Gastroesophageal sphincter (tissue), 4 donors: Measurements from ENCODE around the gene DDX1. TPM values are rescaled to one million over a fixed set of nuclear protein-coding genes. Genes with fewer than 3 reads are reported as not detected.

ENCODE experiments used
- ATAC-seq: fragments of 150-250 bp; one replicate; pipeline ENCODE4 v1.9.1; 2016; ENCODE audit warnings: mild to moderate bottlenecking, moderate library complexity
- H3K27ac ChIP-seq, 4 donors: fragments of 200-600 bp; sonication (generic) in 3 of 4; 1 replicate in 3 of 4; 2 replicates in 1 of 4; pipeline ENCODE4 v1.5.1; 2016 to 2019
- H3K27me3 ChIP-seq: fragments of 200-600 bp; sonication (generic); one replicate; pipeline ENCODE4 v1.5.1; 2019
- H3K36me3 ChIP-seq, 2 donors: fragments of 200-600 bp; sonication (generic); one replicate each; pipeline ENCODE4 v1.5.1; 2019; ENCODE audit warnings: control low read depth in 1 of 2
- H3K4me1 ChIP-seq, 3 donors: fragments of 200-600 bp; sonication (generic); 1 replicate in 2 of 3; 2 replicates in 1 of 3; pipeline ENCODE4 v1.5.1; 2016 to 2019; ENCODE audit warnings: control low read depth in 2 of 3
- H3K4me3 ChIP-seq, 2 donors: fragments of 200-600 bp; sonication (generic); one replicate each; pipeline ENCODE4 v1.5.1; 2019; ENCODE audit warnings: mild to moderate bottlenecking in 1 of 2, moderate library complexity in 1 of 2
- H3K9me3 ChIP-seq, 3 donors: fragments of 200-600 bp; sonication (generic); one replicate each; pipeline ENCODE4 v1.5.1; 2017 to 2019; ENCODE audit warnings: control low read depth in 2 of 3
- CTCF ChIP-seq, 4 experiments: fragments of 200-600 bp in 2 of 4; fragments of 450-650 bp in 2 of 4; sonication (generic) in 1 of 4; IDR thresholded peaks; one replicate each; pipeline ENCODE4 v1.5.1; 2017 to 2019; ENCODE audit warnings: antibody characterized with exemption in 4 of 4, mild to moderate bottlenecking in 2 of 4, moderate library complexity in 2 of 4
- EP300 ChIP-seq: sonication (generic); formaldehyde crosslinking; IDR thresholded peaks from one replicate; pipeline ENCODE4 v1.6.1; 2017; ENCODE audit warnings: antibody characterized with exemption, mild to moderate bottlenecking
- POLR2A ChIP-seq, 2 donors: fragments of 450-650 bp; IDR thresholded peaks; one replicate each; pipeline ENCODE4 v1.6.1; 2017; ENCODE audit warnings: antibody characterized with exemption in 2 of 2, mild to moderate bottlenecking in 2 of 2, moderate library complexity in 1 of 2
- POLR2AphosphoS5 ChIP-seq: sonication (generic); formaldehyde crosslinking; IDR thresholded peaks from one replicate; pipeline ENCODE4 v1.6.1; 2017; ENCODE audit warnings: antibody characterized with exemption
- WGBS, 2 donors: methylation state at CpG; one replicate each; pipeline ENCODE4 v1.1.5; 2018; ENCODE audit warnings: low coverage in 1 of 2; 5-methylcytosine and 5-hydroxymethylcytosine counted together
- total RNA-seq, 4 donors: library from RNA; depleted of rRNA; stranded (reverse); fragments of >200 nt; gene quantifications; one replicate each; pipeline ENCODE4 v1.1.0, GENCODE V29; 2016

The DDX1 gene
- total RNA-seq, 4 donors from 2014 or later, result 66.7 to 88.9 (median 67.4) TPM

- H3K27ac ChIP-seq, result no peak overlapping the region
- H3K9me3 ChIP-seq, result peaks cover 0 to 3% (median 0%) of the 10 kb centered on the region in 3 donors
- no peaks in the 10 kb centered on the region for H3K4me1 ChIP-seq
- TF ChIP-seq POLR2AphosphoS5 (no peak), EP300 (no peak), POLR2A (IDR thresholded peaks at IDR 0.05) (no peak), CTCF (IDR thresholded peaks at IDR 0.05) (no peak)
- no peaks in the 10 kb centered on the region for H3K36me3 ChIP-seq
- no peak for ATAC-seq
- H3K4me3 ChIP-seq, result no peak overlapping the region
- H3K27me3 ChIP-seq, result no peaks in the 10 kb centered on the region
- WGBS, 2 donors, result 76 to 80% methylated on average over 12 to 27 of the region's 31 CpGs
These were observed 72.8 kb downstream of the DDX1 start for GRCh38 chr2:15664273-15665066.

GRCh38 chr2:15665067-15665942, 73.6 kb downstream of the DDX1 start:
- 96 to 100% methylated on average over 1 to 10 of the region's 22 CpGs for WGBS, 2 donors
- H3K36me3 ChIP-seq, result no peaks in the 10 kb centered on the region
- H3K4me3 ChIP-seq, result no peak overlapping the region
- H3K9me3 ChIP-seq, result peaks cover 0 to 3% (median 0%) of the 10 kb centered on the region in 3 donors
- H3K27me3 ChIP-seq, result no peaks in the 10 kb centered on the region
- no peaks in the 10 kb centered on the region for H3K4me1 ChIP-seq
- TF ChIP-seq CTCF (IDR thresholded peaks at IDR 0.05) (no peak), POLR2AphosphoS5 (no peak), EP300 (no peak), POLR2A (IDR thresholded peaks at IDR 0.05) (no peak)
- no peak for ATAC-seq
- no peak overlapping the region for H3K27ac ChIP-seq

GRCh38 chr2:15665943-15666460, 74.3 kb downstream of the DDX1 start:
- peaks cover 0 to 3% (median 0%) of the 10 kb centered on the region in 3 donors for H3K9me3 ChIP-seq
- H3K36me3 ChIP-seq, result no peaks in the 10 kb centered on the region
- ATAC-seq, result no peak
- TF ChIP-seq EP300, result no peak
- no peak for TF ChIP-seq POLR2AphosphoS5
- TF ChIP-seq POLR2A (IDR thresholded peaks at IDR 0.05), result no peak
- no peak for TF ChIP-seq CTCF (IDR thresholded peaks at IDR 0.05)
- H3K27ac ChIP-seq, result no peak overlapping the region
- WGBS, 2 donors, result 98% methylated on average over 8 of the region's 9 CpGs; no CpG with 5 or more reads in 1 of the 2 donors
- H3K4me3 ChIP-seq, result no peak overlapping the region
- H3K27me3 ChIP-seq, result peaks cover 2% of the 10 kb centered on the region
- H3K4me1 ChIP-seq, result no peaks in the 10 kb centered on the region

GRCh38 chr2:15666861-15667808, 75.5 kb downstream of the DDX1 start:
- no peak for ATAC-seq
- WGBS, 2 donors, result 64 to 88% methylated on average over 9 to 15 of the region's 16 CpGs

More at GRCh38 chr2:15666861-15667808, 75.5 kb downstream of the DDX1 start:
- Histone ChIP-seq H3K27ac (no peak overlapping the region), H3K36me3 (no peaks in the 10 kb centered on the region), H3K9me3 (peaks cover 0 to 3% (median 0%) of the 10 kb centered on the region in 3 donors), H3K27me3 (peaks cover 4% of the 10 kb centered on the region), H3K4me3 (no peak overlapping the region), H3K4me1 (no peaks in the 10 kb centered on the region)
- TF ChIP-seq POLR2AphosphoS5 (no peak), CTCF (IDR thresholded peaks at IDR 0.05) (no peak), EP300 (no peak), POLR2A (IDR thresholded peaks at IDR 0.05) (no peak)
